IMR-90 (cell line): Measurements from ENCODE around the gene FRMD3.

Source experiments
- CEBPB ChIP-seq: IDR thresholded peaks from 2 replicates; pipeline ENCODE4 v1.6.1; 2012; ENCODE audit warnings: low read depth, low read length, improper control_type of control experiment
- CHD1 ChIP-seq: IDR thresholded peaks from 2 replicates; pipeline ENCODE4 v1.6.1; 2012; ENCODE audit warnings: low read depth, low read length, improper control_type of control experiment
- RCOR1 ChIP-seq: IDR thresholded peaks from 2 replicates; pipeline ENCODE4 v1.6.1; 2012; ENCODE audit warnings: mild to moderate bottlenecking, low read length, improper control_type of control experiment; ENCODE audit not compliant: insufficient replicate concordance
- TF ChIP-seq, protein P1 (sequence below): conservative IDR thresholded peaks from 2 replicates; pipeline ENCODE4 v1.5.1; 2012; ENCODE audit warnings: mild to moderate bottlenecking, low read depth, low read length, improper control_type of control experiment
- TF ChIP-seq, protein P2 (sequence below): fragments of 150-350 bp; IDR thresholded peaks from 2 replicates; pipeline ENCODE4 v1.6.1; 2017; ENCODE audit warnings: mild to moderate bottlenecking, antibody characterized with exemption, low read length, low read depth

DNA sequence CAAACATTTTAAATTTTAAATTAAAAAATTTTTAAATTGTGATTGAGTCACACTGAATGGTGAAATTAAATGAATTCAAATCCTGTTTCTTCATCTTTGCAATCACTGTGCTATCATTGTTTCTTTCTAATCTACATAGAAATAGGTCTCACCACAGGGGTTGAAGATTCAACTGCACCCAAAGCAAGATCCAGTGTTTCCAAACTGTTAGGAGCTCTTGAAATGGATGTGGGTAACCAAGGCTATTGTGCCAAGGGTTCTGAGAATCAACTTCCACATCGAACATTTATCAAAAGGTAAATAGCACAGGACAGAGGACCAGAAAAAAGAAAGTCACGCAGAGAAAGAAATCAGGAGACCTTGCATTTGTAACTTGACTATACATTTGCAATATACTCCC is 302.7 kb downstream of the FRMD3 start:
- TF ChIP-seq RCOR1 = no peak
- TF ChIP-seq, protein P1, sequence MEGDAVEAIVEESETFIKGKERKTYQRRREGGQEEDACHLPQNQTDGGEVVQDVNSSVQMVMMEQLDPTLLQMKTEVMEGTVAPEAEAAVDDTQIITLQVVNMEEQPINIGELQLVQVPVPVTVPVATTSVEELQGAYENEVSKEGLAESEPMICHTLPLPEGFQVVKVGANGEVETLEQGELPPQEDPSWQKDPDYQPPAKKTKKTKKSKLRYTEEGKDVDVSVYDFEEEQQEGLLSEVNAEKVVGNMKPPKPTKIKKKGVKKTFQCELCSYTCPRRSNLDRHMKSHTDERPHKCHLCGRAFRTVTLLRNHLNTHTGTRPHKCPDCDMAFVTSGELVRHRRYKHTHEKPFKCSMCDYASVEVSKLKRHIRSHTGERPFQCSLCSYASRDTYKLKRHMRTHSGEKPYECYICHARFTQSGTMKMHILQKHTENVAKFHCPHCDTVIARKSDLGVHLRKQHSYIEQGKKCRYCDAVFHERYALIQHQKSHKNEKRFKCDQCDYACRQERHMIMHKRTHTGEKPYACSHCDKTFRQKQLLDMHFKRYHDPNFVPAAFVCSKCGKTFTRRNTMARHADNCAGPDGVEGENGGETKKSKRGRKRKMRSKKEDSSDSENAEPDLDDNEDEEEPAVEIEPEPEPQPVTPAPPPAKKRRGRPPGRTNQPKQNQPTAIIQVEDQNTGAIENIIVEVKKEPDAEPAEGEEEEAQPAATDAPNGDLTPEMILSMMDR = no peak
- TF ChIP-seq CHD1 = no peak
- TF ChIP-seq, protein P2, sequence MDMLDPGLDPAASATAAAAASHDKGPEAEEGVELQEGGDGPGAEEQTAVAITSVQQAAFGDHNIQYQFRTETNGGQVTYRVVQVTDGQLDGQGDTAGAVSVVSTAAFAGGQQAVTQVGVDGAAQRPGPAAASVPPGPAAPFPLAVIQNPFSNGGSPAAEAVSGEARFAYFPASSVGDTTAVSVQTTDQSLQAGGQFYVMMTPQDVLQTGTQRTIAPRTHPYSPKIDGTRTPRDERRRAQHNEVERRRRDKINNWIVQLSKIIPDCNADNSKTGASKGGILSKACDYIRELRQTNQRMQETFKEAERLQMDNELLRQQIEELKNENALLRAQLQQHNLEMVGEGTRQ = no peak
- no peak for TF ChIP-seq CEBPB
